PFSK-1 (cell line): ENCODE data around the gene FNBP1.

Experiments
- FOXP2 ChIP-seq: optimal IDR thresholded peaks from 2 replicates; pipeline ENCODE3; 2011; ENCODE audit warnings: borderline replicate concordance, control low read depth, inconsistent platforms; ENCODE audit not compliant: insufficient read depth; ENCODE audit errors: extremely low read length, extremely low read depth
- POLR2AphosphoS5 ChIP-seq: IDR thresholded peaks from 2 replicates; pipeline ENCODE4 v1.6.1; 2012; ENCODE audit warnings: low read depth, mild to moderate bottlenecking, control low read depth, low read length, moderate library complexity
- REST ChIP-seq, 2 experiments: IDR thresholded peaks; 2 replicates each; pipeline versions ENCODE4 v1.6.1 to v1.8.0; 2011 to 2012; ENCODE audit warnings: low read depth in 2 of 2, low read length in 2 of 2, control low read depth in 1 of 2, inconsistent platforms in 1 of 2, mild to moderate bottlenecking in 1 of 2, moderate library complexity in 1 of 2; ENCODE audit not compliant: insufficient read depth in 1 of 2
- SIN3A ChIP-seq: IDR thresholded peaks from 2 replicates; pipeline ENCODE4 v1.6.1; 2012; ENCODE audit warnings: mild to moderate bottlenecking, low read length, moderate library complexity, borderline replicate concordance; ENCODE audit not compliant: insufficient read depth
- TAF1 ChIP-seq: IDR thresholded peaks from 2 replicates; pipeline ENCODE4 v1.6.1; 2012; ENCODE audit warnings: low read length, control low read depth, borderline replicate concordance; ENCODE audit not compliant: insufficient read depth

The FNBP1 gene

DNA sequence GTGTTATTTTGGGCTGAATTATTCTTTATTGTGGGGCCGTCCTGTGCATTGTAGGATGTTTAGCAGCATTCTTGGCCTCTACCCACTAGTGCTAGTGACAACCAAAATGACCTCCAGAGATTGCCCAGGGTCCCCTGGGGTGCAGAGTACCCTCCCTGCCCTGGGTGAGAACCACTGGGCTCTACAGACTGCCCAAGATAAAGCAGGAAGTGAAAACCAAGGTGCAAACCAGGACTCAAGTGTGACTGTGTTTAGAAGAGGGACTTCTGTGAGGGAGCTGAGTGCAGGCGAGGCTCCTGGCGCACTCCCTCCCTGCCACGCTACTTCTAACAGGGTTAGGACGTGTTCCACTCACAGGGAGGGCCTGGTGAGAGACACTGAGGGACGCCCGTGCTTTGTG, 166.2 kb downstream of the FNBP1 start:
- TF ChIP-seq FOXP2 (no peak), REST (IDR thresholded peaks at IDR 0.05; ENCODE audit: insufficient read depth in 1 of 2, low read depth in 2 of 2, low read length in 2 of 2) (no peak), TAF1 (no peak), SIN3A (no peak), POLR2AphosphoS5 (no peak)

- TF ChIP-seq SIN3A (no peak), POLR2AphosphoS5 (no peak), FOXP2 (no peak), REST (IDR thresholded peaks at IDR 0.05; ENCODE audit: insufficient read depth in 1 of 2, low read depth in 2 of 2, low read length in 2 of 2) (no peak), TAF1 (no peak)
Observed at GRCh38 chr9:129875687-129876395, 167.1 kb downstream of the FNBP1 start.

- no peak for TF ChIP-seq SIN3A
- no peak for TF ChIP-seq FOXP2
- no peak for TF ChIP-seq TAF1
- TF ChIP-seq POLR2AphosphoS5, result no peak
- TF ChIP-seq REST (IDR thresholded peaks at IDR 0.05; ENCODE audit: insufficient read depth in 1 of 2, low read depth in 2 of 2, low read length in 2 of 2), result no peak
Observed at GRCh38 chr9:129875181-129875611, 167.8 kb downstream of the FNBP1 start.

GRCh38 chr9:129874261-129875101, 168.5 kb downstream of the FNBP1 start:
- TF ChIP-seq POLR2AphosphoS5 (no peak), SIN3A (no peak), FOXP2 (no peak), REST (IDR thresholded peaks at IDR 0.05; ENCODE audit: insufficient read depth in 1 of 2, low read depth in 2 of 2, low read length in 2 of 2) (no peak), TAF1 (no peak)
